Measurements from ENCODE around the gene VPS16. TPM values are rescaled to one million over a fixed set of nuclear protein-coding genes. Genes with fewer than 3 reads are reported as not detected.

Gene VPS16
- total RNA-seq, 4 donors from 2014 or later = 22.1 to 44.0 (median 30.7) TPM

DNA sequence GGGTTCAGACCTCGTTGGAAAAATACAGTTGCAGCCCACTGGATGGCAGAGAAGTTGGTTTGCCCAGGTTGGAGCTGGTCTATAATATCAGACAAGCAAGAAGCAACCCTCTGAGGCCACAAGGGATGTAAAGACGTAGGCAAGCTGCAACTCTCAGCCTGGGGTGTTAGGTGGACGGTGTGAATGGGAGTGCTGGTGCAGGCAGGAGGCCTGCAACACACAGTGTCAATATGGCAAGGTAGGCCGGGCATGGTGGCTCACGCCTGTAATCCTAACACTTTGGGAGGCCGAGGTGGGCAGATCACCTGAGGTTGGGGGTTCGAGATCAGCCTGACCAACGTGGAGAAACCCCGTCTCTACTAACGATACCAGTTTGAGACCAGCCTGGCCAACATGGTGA is 10.5 kb downstream of the VPS16 start:
- Histone ChIP-seq H3K27me3 (no peaks in the 10 kb centered on the region), H3K36me3 (peaks cover 0 to 7% of the 10 kb centered on the region in 2 donors), H3K9me3 (no peaks in the 10 kb centered on the region), H3K4me1 (peaks cover 0 to 7% (median 2%) of the 10 kb centered on the region in 3 donors), H3K27ac (no peak overlapping the region), H3K4me3 (no peak overlapping the region)
- ATAC-seq = no peak
- no peak for TF ChIP-seq POLR2AphosphoS5 (IDR thresholded peaks at IDR 0.05)
- TF ChIP-seq, protein P1, sequence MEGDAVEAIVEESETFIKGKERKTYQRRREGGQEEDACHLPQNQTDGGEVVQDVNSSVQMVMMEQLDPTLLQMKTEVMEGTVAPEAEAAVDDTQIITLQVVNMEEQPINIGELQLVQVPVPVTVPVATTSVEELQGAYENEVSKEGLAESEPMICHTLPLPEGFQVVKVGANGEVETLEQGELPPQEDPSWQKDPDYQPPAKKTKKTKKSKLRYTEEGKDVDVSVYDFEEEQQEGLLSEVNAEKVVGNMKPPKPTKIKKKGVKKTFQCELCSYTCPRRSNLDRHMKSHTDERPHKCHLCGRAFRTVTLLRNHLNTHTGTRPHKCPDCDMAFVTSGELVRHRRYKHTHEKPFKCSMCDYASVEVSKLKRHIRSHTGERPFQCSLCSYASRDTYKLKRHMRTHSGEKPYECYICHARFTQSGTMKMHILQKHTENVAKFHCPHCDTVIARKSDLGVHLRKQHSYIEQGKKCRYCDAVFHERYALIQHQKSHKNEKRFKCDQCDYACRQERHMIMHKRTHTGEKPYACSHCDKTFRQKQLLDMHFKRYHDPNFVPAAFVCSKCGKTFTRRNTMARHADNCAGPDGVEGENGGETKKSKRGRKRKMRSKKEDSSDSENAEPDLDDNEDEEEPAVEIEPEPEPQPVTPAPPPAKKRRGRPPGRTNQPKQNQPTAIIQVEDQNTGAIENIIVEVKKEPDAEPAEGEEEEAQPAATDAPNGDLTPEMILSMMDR (IDR thresholded peaks at IDR 0.05) = no peak
- TF ChIP-seq POLR2A (IDR thresholded peaks at IDR 0.05) = no peak
- no peak for TF ChIP-seq EP300 (IDR thresholded peaks at IDR 0.05)
- WGBS, 2 donors (ENCODE audit: low coverage in 1 of 2) = 85 to 88% methylated on average over 1 to 4 of the region's 10 CpGs

DNA sequence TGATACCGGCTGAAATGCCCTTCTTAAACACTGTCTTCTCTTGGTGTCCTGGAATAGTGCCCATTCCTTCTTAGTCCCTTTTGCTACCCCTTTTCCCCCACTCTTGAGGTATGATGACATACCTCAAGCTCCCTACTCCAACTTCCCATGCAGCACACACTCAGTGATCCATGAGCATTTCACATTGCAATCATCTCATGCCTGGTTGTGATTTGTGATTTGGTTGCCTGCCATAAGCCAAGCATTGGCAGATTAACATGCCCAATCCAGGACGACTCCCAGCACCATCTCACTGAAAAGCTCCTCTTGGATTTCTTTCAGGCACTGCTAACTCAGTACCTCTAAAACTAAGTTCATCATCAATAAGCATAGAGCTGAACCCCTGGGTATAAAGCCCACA is 18.0 kb downstream of the VPS16 start:
- ATAC-seq = no peak
- Histone ChIP-seq H3K27me3 (no peaks in the 10 kb centered on the region), H3K36me3 (peaks cover 0 to 38% of the 10 kb centered on the region in 2 donors), H3K27ac (no peak overlapping the region), H3K9me3 (no peaks in the 10 kb centered on the region), H3K4me1 (peaks cover 0 to 7% (median 0%) of the 10 kb centered on the region in 3 donors), H3K4me3 (no peak overlapping the region)
- 85 to 100% methylated on average over 2 of the region's 2 CpGs for WGBS, 2 donors (ENCODE audit: low coverage in 1 of 2)
- no peak for TF ChIP-seq EP300 (IDR thresholded peaks at IDR 0.05)
- TF ChIP-seq POLR2AphosphoS5 (IDR thresholded peaks at IDR 0.05) = no peak
- TF ChIP-seq, protein P1 (IDR thresholded peaks at IDR 0.05) = no peak
- no peak for TF ChIP-seq POLR2A (IDR thresholded peaks at IDR 0.05)

DNA sequence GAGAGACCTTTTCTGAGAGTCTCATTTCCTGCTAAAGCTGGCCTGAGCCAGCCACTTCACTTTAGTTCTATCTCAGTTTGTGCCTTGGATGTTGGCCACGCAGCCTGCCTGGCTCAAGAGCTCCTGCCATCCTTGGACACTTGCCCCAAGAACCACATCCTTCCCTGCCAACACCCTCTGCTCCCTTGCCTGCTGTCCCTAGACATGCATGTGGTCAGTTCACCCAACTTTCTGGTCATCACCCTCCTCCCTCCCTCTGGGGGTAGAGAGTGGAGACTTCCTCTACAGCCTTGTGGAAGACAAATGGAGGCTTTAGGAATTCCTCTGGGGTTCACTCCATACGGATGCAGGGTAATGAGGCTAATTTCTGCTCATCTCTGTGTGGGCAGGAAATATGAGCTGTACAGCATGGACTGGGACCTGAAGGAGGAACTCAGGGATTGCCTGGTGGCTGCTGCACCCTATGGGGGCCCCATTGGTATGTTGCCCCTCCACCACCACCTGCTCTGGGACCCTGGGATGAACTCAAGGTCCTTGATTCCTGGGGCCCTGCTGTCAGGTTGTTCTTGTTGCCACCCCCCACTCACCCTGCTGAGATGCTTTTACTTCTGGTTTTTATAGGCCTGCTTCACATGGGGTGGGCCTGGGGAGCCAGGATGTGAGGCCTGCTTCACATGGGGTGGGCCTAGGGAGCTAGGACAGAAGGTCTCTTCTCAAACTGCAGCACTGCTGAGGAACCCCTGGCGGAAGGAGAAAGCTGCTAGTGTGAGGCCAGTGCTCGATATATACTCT is 19.0 kb downstream of the VPS16 start:
- Histone ChIP-seq H3K27ac (no peak overlapping the region), H3K36me3 (peaks cover 0 to 48% of the 10 kb centered on the region in 2 donors), H3K27me3 (no peaks in the 10 kb centered on the region), H3K9me3 (no peaks in the 10 kb centered on the region), H3K4me1 (peaks cover 0 to 7% (median 0%) of the 10 kb centered on the region in 3 donors), H3K4me3 (no peak overlapping the region)
- TF ChIP-seq, protein P1 (IDR thresholded peaks at IDR 0.05) = no peak
- no peak for TF ChIP-seq POLR2A (IDR thresholded peaks at IDR 0.05)
- TF ChIP-seq EP300 (IDR thresholded peaks at IDR 0.05) = no peak
- no peak for TF ChIP-seq POLR2AphosphoS5 (IDR thresholded peaks at IDR 0.05)
- 71% methylated on average over 1 of the region's 4 CpGs; no CpG with 5 or more reads in 1 of the 2 donors for WGBS, 2 donors (ENCODE audit: low coverage in 1 of 2)
- no peak for ATAC-seq

DNA sequence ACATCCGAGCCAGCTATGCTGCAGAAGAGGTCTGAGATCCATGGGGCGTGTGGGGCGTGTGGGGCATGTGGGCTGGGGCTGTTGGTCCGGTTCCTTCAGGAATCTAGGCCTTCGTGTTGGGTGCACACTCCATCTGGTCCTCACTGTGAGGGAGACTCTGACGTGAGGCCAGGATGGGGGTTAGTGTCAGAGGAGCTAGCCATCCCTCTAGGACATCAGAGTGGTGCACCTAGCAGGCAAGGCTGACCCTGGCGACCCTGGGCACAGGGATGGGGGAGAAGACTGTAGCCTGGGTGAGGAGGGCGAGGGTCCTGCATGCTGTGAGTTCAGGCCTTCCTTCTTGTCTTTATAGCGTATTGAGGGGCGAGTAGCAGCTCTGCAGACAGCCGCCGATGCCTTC is 24.1 kb downstream of the VPS16 start:
- H3K27me3 ChIP-seq = no peaks in the 10 kb centered on the region
- H3K4me3 ChIP-seq = no peak overlapping the region
- no peaks in the 10 kb centered on the region for H3K9me3 ChIP-seq
- no CpG with 5 or more reads among the region's 12 CpGs for WGBS, 2 donors (ENCODE audit: low coverage in 1 of 2)
- no peak overlapping the region for H3K27ac ChIP-seq
- ATAC-seq = no peak
- TF ChIP-seq POLR2AphosphoS5 (IDR thresholded peaks at IDR 0.05) (no peak), POLR2A (IDR thresholded peaks at IDR 0.05) (no peak), EP300 (IDR thresholded peaks at IDR 0.05) (no peak)
- TF ChIP-seq, protein P1 (IDR thresholded peaks at IDR 0.05) = no peak
- H3K4me1 ChIP-seq = peaks cover 0 to under 1% (median 0%) of the 10 kb centered on the region in 3 donors
- peaks cover 0 to 73% of the 10 kb centered on the region in 2 donors for H3K36me3 ChIP-seq

- peaks cover 0 to 70% of the 10 kb centered on the region in 2 donors for H3K36me3 ChIP-seq
- TF ChIP-seq EP300 (IDR thresholded peaks at IDR 0.05) (no peak), POLR2AphosphoS5 (IDR thresholded peaks at IDR 0.05) (no peak), POLR2A (IDR thresholded peaks at IDR 0.05) (no peak)
- TF ChIP-seq, protein P1 (IDR thresholded peaks at IDR 0.05) = no peak
- no peak overlapping the region for H3K4me3 ChIP-seq
- H3K27ac ChIP-seq = no peak overlapping the region
- no peaks in the 10 kb centered on the region for H3K4me1 ChIP-seq
- 100% methylated on average over 3 of the region's 10 CpGs; no CpG with 5 or more reads in 1 of the 2 donors for WGBS, 2 donors (ENCODE audit: low coverage in 1 of 2)
- ATAC-seq = no peak
- no peaks in the 10 kb centered on the region for H3K9me3 ChIP-seq
- no peaks in the 10 kb centered on the region for H3K27me3 ChIP-seq
These were observed 24.6 kb downstream of the VPS16 start for GRCh38 chr20:2865101-2865500.

Measured in gastroesophageal sphincter (tissue), 4 donors.